Central memory CD8-positive, alpha-beta T cell (primary cell): ENCODE data around the gene CPEB3.
"Not testable (repeated sequence)": the region's sequence is repeated elsewhere in the genome, so short reads cannot be mapped to it uniquely, and the experiment has no call there.

Source experiments
- ATAC-seq: fragments of 150-1000 bp; cut with Tn5 transposase; replicated peaks from 2 replicates; pipeline ENCODE4 v1.10.0; 2022; ENCODE audit warnings: mild to moderate bottlenecking, moderate FRiP score, moderate number of reproducible peaks; ENCODE audit not compliant: poor library complexity, severe bottlenecking; ENCODE audit errors: extremely low read depth
- DNase-seq, 2 donors: peaks; one replicate each; pipeline ENCODE4 v3.0.0; 2021; ENCODE audit warnings: low spot score in 2 of 2
- H3K27ac Mint-ChIP-seq: one replicate; pipeline ENCODE4 v1.8.0; 2022; ENCODE audit warnings: low read depth, mild to moderate bottlenecking, moderate library complexity, mixed read lengths
- H3K27me3 Mint-ChIP-seq: one replicate; pipeline ENCODE4 v1.8.0; 2022; ENCODE audit warnings: mixed read lengths
- H3K36me3 Mint-ChIP-seq: one replicate; pipeline ENCODE4 v1.8.0; 2022; ENCODE audit warnings: mild to moderate bottlenecking, moderate library complexity, mixed read lengths; ENCODE audit not compliant: insufficient read depth
- H3K4me1 Mint-ChIP-seq: one replicate; pipeline ENCODE4 v1.8.0; 2022; ENCODE audit warnings: mixed read lengths
- H3K4me3 Mint-ChIP-seq: one replicate; pipeline ENCODE4 v1.8.0; 2022; ENCODE audit warnings: mild to moderate bottlenecking, moderate library complexity, mixed read lengths
- H3K9me3 Mint-ChIP-seq: one replicate; pipeline ENCODE4 v1.8.0; 2022; ENCODE audit warnings: mixed read lengths

The CPEB3 gene

DNA sequence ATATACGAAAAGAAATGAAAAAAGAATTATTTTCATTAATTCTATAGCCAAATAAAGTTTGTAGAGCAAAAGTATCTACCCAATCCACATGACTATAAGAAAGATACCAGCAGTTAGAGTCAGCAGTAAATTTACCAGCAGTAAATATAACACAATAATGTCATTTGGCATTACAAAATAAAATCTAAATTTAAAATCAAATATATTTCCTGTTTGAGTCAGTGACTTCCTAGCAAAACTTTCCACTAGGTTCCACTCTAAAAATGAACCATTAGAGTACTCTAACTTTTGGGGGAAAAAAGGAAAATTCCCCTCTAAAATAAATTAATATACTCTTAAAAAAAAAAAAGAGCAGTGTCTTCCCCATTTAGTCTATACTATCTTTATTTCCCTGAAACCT is 144.8 kb downstream of the CPEB3 start:
- no peak overlapping the region for H3K27ac Mint-ChIP-seq
- no peak for ATAC-seq
- peaks cover 2% of the 10 kb centered on the region for H3K36me3 Mint-ChIP-seq
- no peak overlapping the region for H3K4me3 Mint-ChIP-seq
- no peaks in the 10 kb centered on the region for H3K27me3 Mint-ChIP-seq
- no peaks in the 10 kb centered on the region for H3K4me1 Mint-ChIP-seq
- H3K9me3 Mint-ChIP-seq = no peaks in the 10 kb centered on the region
- DNase-seq = no peak

DNA sequence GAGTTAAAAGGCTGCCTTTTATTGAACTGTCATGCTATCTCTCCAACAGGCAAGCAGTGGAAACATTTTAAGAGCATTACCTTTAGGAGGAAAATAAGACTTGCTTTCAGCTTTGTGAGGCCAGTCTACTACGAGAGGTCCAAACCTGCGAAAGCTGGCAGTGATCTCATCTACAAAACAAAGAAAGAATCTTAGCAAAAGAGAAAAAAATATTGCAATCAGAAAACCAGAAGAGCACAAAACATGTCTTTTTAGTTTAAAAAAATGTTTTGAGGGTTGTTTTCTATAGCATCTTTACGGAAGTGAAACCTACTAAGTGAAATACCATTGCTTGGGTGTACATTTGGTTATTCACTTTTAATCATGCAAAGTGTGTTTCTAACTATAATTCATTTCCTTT is 147.9 kb downstream of the CPEB3 start:
- no peaks in the 10 kb centered on the region for H3K4me1 Mint-ChIP-seq
- DNase-seq (no peak), ATAC-seq (no peak)
- peaks cover 5% of the 10 kb centered on the region for H3K36me3 Mint-ChIP-seq
- H3K9me3 Mint-ChIP-seq = no peaks in the 10 kb centered on the region
- no peak overlapping the region for H3K27ac Mint-ChIP-seq
- H3K27me3 Mint-ChIP-seq = no peaks in the 10 kb centered on the region
- H3K4me3 Mint-ChIP-seq = no peak overlapping the region

DNA sequence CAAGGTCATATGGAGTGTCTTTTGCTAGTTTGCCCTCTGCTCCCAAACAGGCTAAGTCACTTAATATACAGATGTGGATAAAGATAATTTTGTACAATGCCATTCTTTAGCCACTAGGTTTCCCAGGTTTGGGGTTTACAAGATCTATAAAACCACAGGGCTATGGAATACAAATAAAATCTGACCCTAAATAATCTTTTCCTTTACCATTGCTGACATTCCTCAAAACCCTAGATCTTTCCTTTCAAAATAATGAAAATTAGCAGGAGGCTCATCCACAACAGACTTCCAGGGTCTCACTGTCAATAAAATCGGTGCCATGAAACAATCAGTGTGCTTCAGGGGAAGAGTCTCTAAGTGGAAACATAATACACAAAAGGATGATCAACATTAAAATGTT is 148.4 kb downstream of the CPEB3 start:
- Mint-ChIP-seq H3K27me3 (no peaks in the 10 kb centered on the region), H3K27ac (no peak overlapping the region), H3K36me3 (peaks cover 5% of the 10 kb centered on the region), H3K4me3 (no peak overlapping the region), H3K4me1 (no peaks in the 10 kb centered on the region), H3K9me3 (no peaks in the 10 kb centered on the region)
- DNase-seq (no peak), ATAC-seq (no peak)

DNA sequence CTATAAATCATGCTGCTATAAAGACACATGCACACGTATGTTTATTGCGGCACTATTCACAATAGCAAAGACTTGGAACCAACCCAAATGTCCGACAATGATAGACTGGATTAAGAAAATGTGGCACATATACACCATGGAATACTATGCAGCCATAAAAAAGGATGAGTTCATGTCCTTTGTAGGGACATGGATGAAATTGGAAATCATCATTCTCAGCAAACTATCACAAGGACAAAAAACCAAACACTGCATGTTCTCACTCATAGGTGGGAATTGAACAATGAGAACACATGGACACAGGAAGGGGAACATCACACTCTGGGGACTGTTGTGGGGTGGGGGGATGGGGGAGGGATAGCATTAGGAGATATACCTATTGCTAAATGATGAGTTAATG is 149.7 kb downstream of the CPEB3 start:
- not testable (repeated sequence) for H3K4me1 Mint-ChIP-seq, H3K27ac Mint-ChIP-seq

DNA sequence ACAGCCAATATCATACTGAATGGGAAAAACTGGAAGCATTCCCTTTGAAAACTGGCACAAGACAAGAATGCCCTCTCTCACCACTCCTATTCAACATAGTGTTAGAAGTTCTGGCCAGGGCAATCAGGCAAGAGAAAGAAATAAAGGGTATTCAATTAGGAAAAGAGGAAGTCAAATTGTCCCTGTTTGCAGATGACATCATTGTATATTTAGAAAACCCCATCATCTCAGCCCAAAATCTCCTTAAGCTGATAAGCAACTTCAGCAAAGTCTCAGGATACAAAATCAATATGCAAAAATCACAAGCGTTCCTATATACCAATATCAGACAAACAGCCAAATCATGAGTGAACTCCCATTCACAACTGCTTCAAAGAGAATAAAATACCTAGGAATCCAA is 156.8 kb downstream of the CPEB3 start:
- not testable (repeated sequence) for H3K27ac Mint-ChIP-seq, H3K27me3 Mint-ChIP-seq, H3K4me3 Mint-ChIP-seq, H3K9me3 Mint-ChIP-seq, H3K36me3 Mint-ChIP-seq, DNase-seq, ATAC-seq
- H3K4me1 Mint-ChIP-seq = peaks cover 23% of the 10 kb centered on the region

More for the DNA sequence above, 149.7 kb downstream of the CPEB3 start:
- H3K4me3 Mint-ChIP-seq, DNase-seq, ATAC-seq, H3K27me3 Mint-ChIP-seq, H3K36me3 Mint-ChIP-seq, H3K9me3 Mint-ChIP-seq: not testable (repeated sequence)

DNA sequence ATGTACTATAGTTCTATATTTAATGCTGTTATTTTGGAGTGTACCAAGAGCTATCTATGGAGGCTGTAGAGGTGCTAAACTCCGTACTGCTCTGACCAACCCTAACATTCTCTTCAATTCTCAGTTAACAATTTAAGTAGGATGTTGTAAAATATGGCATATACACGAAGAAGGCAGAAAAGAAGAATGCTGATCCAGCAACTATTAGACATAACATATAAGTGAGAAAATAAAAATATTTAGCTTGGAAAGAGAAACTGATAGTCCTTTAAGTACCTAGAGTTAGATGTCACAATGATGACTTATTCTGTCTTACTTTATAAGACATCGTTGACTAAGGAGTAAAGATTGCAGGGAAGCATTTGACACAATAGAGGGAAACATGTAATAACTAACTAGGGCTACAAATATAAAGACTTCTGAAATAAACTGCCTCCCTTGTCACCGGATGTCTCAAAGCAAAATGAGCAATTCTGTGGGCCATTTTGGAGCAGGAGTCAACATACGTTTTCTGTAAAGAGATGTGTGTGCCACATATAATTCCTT is 159.5 kb downstream of the CPEB3 start:
- H3K27ac Mint-ChIP-seq = no peak overlapping the region
- peaks cover 3% of the 10 kb centered on the region for H3K36me3 Mint-ChIP-seq
- no peaks in the 10 kb centered on the region for H3K9me3 Mint-ChIP-seq
- ATAC-seq = no peak
- no peak overlapping the region for H3K4me3 Mint-ChIP-seq
- no peaks in the 10 kb centered on the region for H3K27me3 Mint-ChIP-seq
- H3K4me1 Mint-ChIP-seq = peaks cover 31% of the 10 kb centered on the region
- no peak for DNase-seq

DNA sequence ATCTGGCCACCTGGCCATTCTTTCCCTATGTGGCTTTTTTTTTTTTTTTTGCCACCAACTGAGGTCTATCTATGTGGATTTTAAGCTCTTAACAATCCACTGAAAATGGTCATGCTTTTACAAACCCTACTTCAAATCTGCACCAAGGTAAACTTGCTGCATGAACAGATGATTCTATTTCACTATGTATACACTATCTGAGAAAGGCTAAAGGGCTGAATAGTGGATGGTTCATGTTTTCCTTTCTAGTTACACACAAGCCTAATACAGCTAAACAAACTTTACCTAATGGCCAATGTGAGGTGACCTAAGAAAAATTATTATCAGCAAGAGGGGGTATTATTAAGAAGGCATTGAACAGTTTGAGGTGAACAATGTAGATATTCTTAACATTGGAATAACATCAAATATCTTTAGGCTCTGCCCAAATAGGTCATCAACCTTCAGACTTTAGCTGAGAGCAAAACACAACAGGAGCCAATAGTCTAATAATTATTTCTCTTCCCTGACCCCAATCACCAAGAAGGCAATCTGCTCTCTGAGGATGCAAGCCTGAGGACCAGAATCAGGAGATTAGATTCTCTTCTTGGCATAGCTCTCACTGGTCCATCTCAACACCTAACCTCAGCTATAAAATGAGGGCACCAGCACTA is 160.1 kb downstream of the CPEB3 start:
- Mint-ChIP-seq H3K27ac (no peak overlapping the region), H3K36me3 (peaks cover 3% of the 10 kb centered on the region), H3K9me3 (no peaks in the 10 kb centered on the region), H3K4me3 (no peak overlapping the region), H3K4me1 (peaks cover 31% of the 10 kb centered on the region), H3K27me3 (no peaks in the 10 kb centered on the region)
- DNase-seq = no peak
- no peak for ATAC-seq

DNA sequence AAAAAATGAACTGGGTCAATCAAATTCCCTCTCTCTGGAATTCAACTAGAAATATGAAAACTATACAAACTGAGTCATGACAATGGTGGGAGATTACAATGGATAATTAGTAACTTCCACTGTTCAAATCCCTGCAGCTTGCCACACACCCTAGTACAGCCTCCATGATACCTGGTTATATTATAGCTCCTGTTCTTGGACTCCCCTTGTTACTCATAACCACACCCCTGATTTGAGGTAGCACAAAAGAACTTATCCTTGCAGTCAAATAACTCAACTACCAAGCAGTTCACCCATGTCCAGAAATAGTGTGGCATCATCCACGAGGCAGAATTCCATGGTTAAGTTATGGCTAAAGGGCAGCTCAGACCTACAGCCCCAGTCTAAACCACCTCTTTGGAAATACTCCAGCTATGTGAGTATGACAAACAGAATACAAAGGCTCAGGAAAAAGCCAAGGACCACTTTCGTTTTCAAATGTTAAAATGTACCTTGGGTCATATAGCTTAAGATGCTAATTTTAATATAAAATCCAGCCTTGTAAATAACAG is 164.7 kb downstream of the CPEB3 start:
- no peak for DNase-seq
- no peak for ATAC-seq
- peaks cover 3% of the 10 kb centered on the region for H3K36me3 Mint-ChIP-seq
- no peaks in the 10 kb centered on the region for H3K27me3 Mint-ChIP-seq
- H3K4me1 Mint-ChIP-seq = peaks cover 24% of the 10 kb centered on the region
- no peaks in the 10 kb centered on the region for H3K9me3 Mint-ChIP-seq
- H3K27ac Mint-ChIP-seq = no peak overlapping the region
- H3K4me3 Mint-ChIP-seq = no peak overlapping the region

DNA sequence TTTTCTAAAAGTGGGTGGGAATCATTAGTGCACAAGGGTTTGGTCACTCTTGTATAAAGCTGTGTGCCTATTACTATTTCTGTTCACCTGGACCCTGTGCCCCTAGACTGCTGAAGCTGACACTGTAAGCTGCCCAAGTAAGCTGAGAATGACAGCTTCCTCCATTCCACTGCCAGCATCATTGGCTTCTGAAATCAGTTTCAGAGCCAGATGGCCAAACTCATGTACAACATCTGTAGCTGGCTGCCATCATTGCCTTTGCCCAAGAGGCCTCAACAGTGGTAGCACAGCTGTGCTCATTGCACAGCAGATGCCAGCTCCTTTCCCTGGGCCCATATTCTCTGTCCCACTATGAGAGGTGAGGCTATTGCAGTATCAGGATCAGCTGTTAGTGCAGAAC is 165.7 kb downstream of the CPEB3 start:
- DNase-seq = no peak
- ATAC-seq = no peak
- Mint-ChIP-seq H3K27me3 (no peaks in the 10 kb centered on the region), H3K4me1 (peaks cover 18% of the 10 kb centered on the region), H3K27ac (no peak overlapping the region), H3K4me3 (no peak overlapping the region), H3K9me3 (no peaks in the 10 kb centered on the region), H3K36me3 (no peaks in the 10 kb centered on the region)

DNA sequence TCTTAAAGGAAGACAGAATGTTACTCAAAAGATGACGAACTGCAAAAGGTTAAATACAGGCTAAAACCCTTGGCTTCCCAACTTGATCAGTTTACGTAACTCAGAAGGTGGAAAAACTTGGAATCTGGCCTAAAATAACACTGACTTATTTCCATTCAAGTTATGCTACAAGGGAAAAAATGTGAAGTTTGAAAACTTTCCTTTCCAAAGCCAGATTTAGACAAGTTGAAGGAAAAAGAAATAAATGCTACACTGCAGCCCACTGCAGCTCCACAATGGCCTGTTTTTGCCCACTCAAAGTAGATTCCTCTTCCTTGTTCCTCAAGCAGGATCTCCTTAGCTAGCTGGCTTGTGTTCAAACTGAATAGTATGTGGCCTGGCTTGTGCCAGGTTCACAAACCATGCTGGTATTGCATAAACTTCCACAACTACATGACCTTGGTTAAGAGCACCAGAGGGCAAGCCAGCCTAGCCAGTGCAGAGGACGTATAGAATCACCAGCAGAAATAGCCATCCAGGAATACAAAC is 166.2 kb downstream of the CPEB3 start:
- Mint-ChIP-seq H3K4me3 (no peak overlapping the region), H3K27ac (no peak overlapping the region), H3K36me3 (no peaks in the 10 kb centered on the region), H3K9me3 (no peaks in the 10 kb centered on the region), H3K27me3 (no peaks in the 10 kb centered on the region), H3K4me1 (peaks cover 15% of the 10 kb centered on the region)
- DNase-seq = no peak
- no peak for ATAC-seq

DNA sequence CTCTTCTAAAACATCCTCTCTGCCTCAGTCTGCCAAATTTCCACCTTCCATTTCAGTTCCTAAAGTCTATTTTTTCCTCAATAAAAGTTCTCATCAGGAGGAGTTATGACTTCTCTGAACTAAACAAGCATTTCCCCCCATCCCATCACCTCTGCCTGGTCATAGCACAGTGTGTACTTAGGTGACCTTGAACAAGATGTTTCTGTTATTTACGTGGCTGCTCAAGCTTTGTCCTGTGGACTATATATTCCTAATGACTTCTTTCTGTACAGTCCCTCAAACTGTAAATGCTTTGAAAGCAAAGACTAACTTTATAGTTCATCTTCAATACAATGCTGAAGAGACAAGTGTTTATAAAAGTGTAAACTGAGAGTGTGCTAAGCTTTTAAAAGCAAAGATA is 166.9 kb downstream of the CPEB3 start:
- H3K27me3 Mint-ChIP-seq = no peaks in the 10 kb centered on the region
- peaks cover 1% of the 10 kb centered on the region for H3K36me3 Mint-ChIP-seq
- peaks cover 15% of the 10 kb centered on the region for H3K4me1 Mint-ChIP-seq
- no peaks in the 10 kb centered on the region for H3K9me3 Mint-ChIP-seq
- no peak overlapping the region for H3K4me3 Mint-ChIP-seq
- H3K27ac Mint-ChIP-seq = no peak overlapping the region
- no peak for ATAC-seq
- DNase-seq = no peak

DNA sequence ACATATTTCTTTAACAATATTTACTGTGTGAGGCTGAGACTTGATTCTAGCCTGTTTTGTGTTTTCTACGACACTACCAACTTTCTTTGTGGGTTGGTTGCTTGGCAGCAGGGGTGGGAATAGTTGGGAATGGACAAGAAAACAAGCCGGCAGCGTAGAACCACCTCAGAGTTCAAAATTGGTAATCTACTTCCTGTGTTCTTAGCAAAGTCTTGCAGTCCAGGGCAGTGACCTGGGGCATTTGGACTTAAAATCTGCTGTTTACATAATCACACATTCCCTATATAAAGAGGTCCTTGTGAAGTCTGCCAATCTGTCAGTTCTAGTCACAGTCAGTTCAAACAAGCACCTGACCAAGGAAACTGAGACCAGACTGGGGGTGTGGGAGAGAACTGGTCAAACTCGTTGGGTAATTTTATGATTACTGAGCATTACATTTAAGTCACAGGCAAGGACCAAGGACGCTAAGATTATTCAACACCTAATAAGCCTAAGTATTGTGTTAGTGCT is 167.9 kb downstream of the CPEB3 start:
- Mint-ChIP-seq H3K27me3 (no peaks in the 10 kb centered on the region), H3K4me3 (no peak overlapping the region)
- DNase-seq = no peak

More for the DNA sequence above, 167.9 kb downstream of the CPEB3 start:
- Mint-ChIP-seq H3K4me1 (peaks cover 15% of the 10 kb centered on the region), H3K36me3 (peaks cover 2% of the 10 kb centered on the region), H3K27ac (no peak overlapping the region), H3K9me3 (no peaks in the 10 kb centered on the region)
- no peak for ATAC-seq
